ENCODE data around the gene CDPF1.
A peak's percentile ranks its signal among the peaks of the same experiment; 100 is the strongest.

CDPF1 gene

DNA sequence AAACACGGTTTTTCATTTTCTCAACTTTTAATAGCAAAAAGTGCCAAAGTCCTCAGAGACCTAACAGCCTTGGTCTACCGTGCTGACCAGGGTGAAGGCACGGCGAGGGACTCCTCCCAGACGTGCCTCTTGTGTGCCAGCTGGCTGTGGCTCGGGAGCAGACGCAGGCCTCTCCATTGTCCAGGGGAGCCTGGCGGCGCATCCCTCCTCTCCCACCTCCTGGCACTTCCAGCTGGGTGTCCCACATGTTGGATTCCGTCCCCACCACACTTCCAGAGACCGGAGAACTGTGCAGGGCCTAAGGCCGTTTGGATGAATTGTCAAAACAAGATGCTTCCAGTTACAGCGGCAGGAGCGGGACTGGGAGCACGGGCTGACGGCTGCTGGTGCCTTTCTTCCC is 11.6 kb downstream of the CDPF1 start:
- TF ChIP-seq GATA1 (IDR thresholded peaks at IDR 0.05; ENCODE audit: low read depth, low read length), result no peak
- TF ChIP-seq POLR2A (IDR thresholded peaks at IDR 0.05; ENCODE audit: low read length), result no peak
- no peak for DNase-seq

DNA sequence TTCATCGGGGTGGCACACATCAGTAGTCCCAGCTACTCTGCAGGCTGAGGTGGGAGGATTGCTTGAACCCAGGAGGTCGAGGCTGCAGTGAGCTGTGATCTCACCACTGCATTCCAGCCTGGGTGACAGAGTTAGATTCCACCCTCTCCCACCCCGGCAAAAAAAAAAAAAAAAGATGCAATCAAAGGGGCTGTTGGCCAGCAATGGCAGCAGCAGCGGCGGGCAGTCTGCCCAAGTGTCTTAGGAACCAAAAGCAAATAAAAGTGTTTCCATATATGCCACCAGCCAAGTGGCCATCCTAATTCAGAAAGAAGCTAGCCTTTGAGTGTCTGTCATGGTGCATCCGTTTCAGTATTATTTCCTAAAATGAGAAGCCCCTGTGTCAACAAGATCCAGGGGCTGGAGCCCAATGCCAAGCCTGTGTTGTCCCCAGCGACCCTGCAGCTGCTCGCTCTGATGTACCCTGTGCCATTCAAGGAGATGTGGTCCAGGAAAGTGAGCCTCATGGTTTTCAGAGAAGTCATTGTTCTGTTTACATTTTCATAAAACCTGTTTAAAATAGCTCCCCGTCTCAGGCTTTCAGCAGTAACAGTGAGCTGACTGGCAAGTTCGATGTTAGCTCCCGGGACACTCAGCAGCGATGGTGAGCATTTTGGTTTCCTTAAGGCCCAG is 12.5 kb downstream of the CDPF1 start:
- no peak for TF ChIP-seq POLR2A (IDR thresholded peaks at IDR 0.05; ENCODE audit: low read length)
- no peak for TF ChIP-seq GATA1 (IDR thresholded peaks at IDR 0.05; ENCODE audit: low read depth, low read length)
- peak; percentile 23 to 30 for DNase-seq

DNA sequence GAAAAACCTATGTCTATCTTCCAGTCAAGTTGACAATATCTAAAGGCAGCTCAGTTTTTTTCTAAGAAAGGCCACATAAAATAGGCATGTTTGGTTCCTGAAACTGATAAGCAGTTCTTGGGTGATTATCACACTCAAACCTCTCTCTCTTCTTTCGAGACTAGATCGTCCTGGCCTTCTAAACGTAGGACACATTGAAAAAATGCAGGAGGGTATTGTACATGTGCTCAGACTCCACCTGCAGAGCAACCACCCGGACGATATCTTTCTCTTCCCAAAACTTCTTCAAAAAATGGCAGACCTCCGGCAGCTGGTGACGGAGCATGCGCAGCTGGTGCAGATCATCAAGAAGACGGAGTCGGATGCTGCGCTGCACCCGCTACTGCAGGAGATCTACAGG is 15.1 kb downstream of the CDPF1 start:
- DNase-seq, result peak; percentile 56 to 84
- TF ChIP-seq POLR2A (IDR thresholded peaks at IDR 0.05; ENCODE audit: low read length) (peak; percentile 81), GATA1 (IDR thresholded peaks at IDR 0.05; ENCODE audit: low read depth, low read length) (no peak)

DNA sequence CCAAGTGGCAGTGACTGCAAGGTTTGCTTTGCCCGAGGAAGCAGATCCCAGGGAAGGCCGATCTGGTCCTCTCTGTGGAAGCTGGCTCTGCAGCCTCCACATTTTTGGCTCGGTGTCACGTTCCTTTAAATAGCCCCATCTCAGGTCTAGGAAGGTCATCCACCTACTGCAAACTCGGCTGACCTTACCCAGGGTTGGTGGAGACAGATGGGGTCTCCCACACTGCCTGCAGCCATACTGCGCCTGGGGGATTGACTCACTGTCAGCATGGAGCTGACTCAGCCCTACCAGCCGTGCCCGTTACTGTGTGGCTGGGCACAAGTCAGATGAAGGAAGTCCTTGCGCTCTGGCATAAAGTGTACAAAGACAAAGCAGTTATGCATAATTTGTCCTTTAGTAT is 16.9 kb downstream of the CDPF1 start:
- DNase-seq, result peak; percentile 24 to 41

DNA sequence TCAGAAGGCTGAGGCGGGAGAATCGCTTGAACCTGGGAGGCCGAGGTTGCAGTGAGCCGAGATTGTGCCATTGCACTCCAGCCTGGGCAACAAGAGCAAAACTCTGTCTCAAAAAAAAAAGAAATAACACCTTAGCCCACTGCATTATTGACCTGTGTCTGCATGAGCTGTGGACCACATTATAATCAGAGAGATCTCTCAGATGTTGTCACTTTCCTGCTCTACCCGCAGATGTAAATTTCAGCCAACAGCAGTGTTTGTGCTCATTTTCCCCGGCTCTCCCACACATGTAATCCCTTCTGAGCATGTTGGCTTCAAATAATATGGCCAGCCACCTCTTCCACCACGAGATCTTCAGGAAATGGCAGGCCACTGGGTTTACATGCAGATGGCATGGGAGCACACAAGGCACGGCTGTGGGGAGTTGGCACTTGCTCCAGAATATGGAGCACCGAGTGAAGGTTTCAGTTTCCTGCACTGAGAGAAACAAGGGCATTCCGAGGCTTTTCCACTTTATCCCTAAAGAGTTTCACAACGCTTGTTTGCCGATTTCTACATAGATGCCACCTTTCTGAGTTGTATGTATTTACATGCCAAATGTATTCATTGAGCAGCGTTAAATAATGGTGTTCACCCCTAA is 19.7 kb downstream of the CDPF1 start:
- TF ChIP-seq GATA1 (IDR thresholded peaks at IDR 0.05; ENCODE audit: low read depth, low read length) (no peak), POLR2A (IDR thresholded peaks at IDR 0.05; ENCODE audit: low read length) (no peak)
- no peak for DNase-seq

More for the DNA sequence above, 16.9 kb downstream of the CDPF1 start:
- TF ChIP-seq POLR2A (IDR thresholded peaks at IDR 0.05; ENCODE audit: low read length), result peak; percentile 16
- no peak for TF ChIP-seq GATA1 (IDR thresholded peaks at IDR 0.05; ENCODE audit: low read depth, low read length)

DNA sequence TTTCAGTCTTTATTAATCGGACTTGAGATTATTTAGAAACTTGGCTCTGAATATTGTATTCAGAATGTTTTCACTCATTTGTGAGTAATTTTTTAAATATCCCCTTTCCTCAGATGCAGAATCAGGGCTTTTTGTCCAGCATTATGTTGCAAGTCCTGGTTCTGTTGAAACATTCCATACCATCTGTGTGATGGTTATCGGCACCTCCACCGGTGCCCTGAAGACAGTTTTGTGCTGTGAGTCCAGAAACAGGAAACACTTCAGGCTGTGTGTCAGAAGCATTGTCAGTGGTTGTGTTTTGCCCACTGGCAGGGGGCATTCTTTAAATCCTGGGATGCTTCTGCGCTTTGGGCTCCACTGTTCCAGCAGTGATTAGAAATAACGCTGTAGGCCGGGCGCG is 20.4 kb downstream of the CDPF1 start:
- DNase-seq, result no peak
- TF ChIP-seq POLR2A (IDR thresholded peaks at IDR 0.05; ENCODE audit: low read length) (no peak), GATA1 (IDR thresholded peaks at IDR 0.05; ENCODE audit: low read depth, low read length) (no peak)

DNA sequence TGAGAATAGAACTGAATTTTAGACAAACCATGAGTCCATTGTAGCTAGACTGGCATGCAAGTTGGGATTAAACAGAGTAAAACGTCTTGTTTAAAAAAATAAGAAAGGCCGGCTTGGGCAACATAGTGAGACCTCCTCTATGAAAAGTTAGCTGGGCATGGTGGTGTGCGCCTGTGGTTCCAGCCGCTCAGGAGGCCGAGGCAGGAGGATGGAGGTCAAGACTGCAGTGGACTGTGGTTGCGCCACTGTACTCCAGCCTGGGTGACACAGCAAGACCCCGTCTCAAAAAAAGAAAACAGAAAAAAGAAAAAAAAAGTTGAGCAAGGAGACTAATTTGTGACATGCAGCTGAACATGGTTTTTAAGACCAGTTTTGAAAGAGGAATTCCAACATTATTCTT is 23.5 kb downstream of the CDPF1 start:
- DNase-seq, result no peak
- TF ChIP-seq GATA1 (IDR thresholded peaks at IDR 0.05; ENCODE audit: low read depth, low read length), result no peak

DNA sequence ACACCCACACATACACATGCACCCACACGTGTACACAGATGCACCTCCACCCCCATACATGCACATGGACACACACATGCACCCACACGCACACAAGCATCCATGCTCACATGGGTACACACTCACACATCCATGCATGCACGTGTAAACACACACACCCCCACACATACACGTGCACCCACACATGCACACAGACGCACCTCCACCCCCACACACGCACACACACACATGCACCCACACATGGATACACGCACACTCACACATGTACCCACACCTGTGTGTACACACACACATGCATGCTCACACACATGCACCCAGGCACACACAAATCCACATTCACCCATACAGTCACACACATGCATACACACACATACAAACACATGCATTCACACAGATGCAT is 24.5 kb downstream of the CDPF1 start:
- no peak for TF ChIP-seq GATA1 (IDR thresholded peaks at IDR 0.05; ENCODE audit: low read depth, low read length)
- TF ChIP-seq POLR2A (IDR thresholded peaks at IDR 0.05; ENCODE audit: low read length), result no peak
- DNase-seq, result no peak

DNA sequence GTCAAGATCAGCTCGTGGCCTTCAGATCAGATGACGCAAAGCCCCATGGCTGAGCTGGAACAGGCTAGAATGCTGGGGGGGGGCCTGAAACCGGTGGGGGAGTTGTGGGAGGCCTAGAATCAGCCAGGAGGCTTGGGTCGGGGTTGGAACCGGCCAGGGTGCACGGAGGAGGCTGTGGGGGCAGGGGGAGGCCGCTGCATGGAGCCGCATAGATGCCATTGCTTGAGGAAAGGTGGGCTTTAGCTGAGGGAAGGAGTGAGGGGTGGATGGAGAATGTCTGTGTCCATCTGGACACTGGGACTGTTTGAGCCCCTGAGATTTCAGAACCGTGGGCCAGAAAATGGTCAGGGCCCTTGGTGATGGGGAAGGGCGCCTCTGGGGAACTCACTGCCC is 25.2 kb downstream of the CDPF1 start:
- TF ChIP-seq POLR2A (IDR thresholded peaks at IDR 0.05; ENCODE audit: low read length), result no peak
- no peak for TF ChIP-seq GATA1 (IDR thresholded peaks at IDR 0.05; ENCODE audit: low read depth, low read length)
- no peak for DNase-seq

DNA sequence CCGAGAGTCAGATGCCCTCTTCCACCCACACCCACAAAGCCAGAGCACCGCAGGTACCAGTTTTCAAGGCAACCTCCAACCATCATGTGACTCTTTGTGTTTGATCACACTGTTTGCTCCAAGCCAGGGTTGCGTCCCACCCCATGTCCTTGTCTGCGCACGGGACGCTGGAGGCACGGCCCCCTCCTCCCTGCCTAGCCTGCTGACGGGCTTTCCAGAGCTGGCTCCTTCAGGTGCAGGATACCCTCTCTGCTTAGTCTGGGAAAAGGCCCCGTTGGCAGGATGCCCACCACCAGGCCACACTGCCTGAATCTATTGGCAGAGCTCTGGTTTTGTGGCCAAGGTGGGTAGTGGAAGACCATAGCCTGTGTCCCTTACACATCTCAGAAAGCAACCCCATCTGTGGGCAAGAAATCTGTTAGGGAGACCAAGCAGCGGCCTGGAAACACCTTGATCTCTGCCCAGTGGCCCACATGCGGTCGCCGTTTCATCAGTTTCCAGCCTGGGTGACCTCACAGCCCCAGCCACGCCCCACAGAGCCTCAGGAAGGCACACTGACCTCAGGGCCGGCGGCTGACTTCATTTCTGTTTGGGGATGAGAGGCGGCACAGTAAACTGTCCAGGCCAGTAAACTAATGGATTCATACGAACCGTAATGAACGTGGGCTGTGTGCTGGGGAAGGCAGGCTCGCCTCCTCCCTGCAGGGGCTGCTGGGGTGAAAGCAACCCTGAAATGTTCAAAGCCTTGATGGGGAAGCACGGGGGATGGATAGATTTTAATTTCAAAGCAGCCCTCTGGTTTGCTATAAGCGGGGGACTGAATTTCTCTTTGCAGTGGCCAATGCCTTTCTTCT is 25.8 kb downstream of the CDPF1 start:
- TF ChIP-seq POLR2A (IDR thresholded peaks at IDR 0.05; ENCODE audit: low read length) (no peak), GATA1 (IDR thresholded peaks at IDR 0.05; ENCODE audit: low read depth, low read length) (no peak)
- DNase-seq, result no peak

DNA sequence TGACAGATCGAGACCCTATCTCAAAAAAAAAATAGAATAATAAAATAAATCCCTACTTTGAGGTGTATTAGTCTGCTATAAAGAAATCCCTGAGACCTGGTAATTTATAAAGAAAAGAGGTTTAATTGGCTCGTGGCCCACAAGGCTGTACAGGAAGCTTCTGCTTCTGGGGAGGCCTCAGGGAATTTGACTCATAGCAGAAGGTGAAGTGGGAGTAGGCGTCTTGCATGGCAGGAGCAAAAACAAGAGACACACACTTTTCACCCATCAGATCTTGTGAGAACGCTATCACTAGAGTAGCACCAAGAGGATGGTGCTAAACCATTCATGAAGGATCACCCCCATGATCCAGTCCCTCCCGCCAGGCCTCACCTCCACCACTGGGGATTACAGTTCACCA is 29.2 kb downstream of the CDPF1 start:
- no peak for DNase-seq
- no peak for TF ChIP-seq POLR2A (IDR thresholded peaks at IDR 0.05; ENCODE audit: low read length)
- TF ChIP-seq GATA1 (IDR thresholded peaks at IDR 0.05; ENCODE audit: low read depth, low read length), result no peak

DNA sequence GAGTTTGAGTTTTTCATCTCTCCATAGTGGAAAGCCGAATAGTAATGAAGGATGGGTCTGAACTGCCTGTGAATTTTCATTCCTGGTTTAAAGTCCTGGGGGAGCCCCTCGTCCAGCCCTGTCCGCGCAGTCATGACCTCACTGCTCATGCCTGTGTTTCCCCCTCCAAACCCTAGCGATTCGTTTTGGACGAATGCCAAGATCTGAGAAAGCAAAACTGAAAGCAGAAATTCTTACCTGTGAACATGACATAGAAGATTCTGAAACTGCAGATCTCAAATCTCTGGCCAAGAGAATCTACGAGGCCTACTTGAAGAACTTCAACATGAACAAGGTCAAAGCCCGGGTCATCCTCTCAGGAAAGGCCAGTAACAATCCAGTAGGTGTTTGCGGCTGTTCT is 30.5 kb downstream of the CDPF1 start:
- peak; percentile 21 to 41 for DNase-seq
- no peak for TF ChIP-seq GATA1 (IDR thresholded peaks at IDR 0.05; ENCODE audit: low read depth, low read length)
- no peak for TF ChIP-seq POLR2A (IDR thresholded peaks at IDR 0.05; ENCODE audit: low read length)

DNA sequence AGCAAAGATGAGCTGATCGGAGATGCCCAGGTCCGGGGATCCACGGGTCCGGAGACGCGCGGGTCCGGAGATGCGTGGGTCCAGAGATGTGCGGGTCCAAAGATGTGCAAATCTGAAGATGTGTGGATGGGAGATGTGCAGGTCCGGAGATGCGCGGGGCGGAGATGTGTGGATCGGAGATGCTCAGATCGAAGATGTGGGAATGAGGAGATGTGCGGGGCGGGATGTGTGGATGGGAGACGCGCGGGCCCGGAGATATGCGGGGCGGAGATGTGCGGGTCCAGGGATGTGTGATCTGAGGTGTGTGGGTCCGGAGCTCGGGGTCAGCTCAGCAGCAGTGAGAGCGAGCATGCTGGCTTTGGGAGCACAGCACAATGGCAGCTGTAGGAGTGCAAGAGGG is 35.5 kb downstream of the CDPF1 start:
- no peak for TF ChIP-seq GATA1 (IDR thresholded peaks at IDR 0.05; ENCODE audit: low read depth, low read length)
- TF ChIP-seq POLR2A (IDR thresholded peaks at IDR 0.05; ENCODE audit: low read length), result no peak
- no peak for DNase-seq

DNA sequence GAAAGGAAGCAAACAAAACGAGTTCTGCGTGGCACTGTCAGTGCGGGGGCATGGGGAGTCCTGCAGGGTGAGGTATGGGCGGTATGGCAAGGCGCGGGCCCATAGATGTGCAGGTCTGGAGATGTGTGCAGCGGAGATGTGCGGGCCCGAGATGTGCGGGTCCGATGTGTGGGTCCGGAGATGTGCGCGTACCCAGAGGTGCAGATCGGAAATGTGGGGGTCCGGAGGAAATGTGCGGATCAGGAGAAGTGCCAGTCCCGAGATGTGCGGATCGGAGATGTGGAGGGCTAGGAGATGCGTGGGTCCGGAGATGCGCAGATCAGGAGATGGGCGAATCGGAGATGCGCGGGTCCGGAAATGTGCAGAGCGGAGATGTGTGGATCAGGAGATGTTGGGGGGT is 35.9 kb downstream of the CDPF1 start:
- no peak for DNase-seq
- no peak for TF ChIP-seq POLR2A (IDR thresholded peaks at IDR 0.05; ENCODE audit: low read length)
- TF ChIP-seq GATA1 (IDR thresholded peaks at IDR 0.05; ENCODE audit: low read depth, low read length), result no peak
